ENCODE measurements around the gene FMNL2. TPM values are rescaled to one million over a fixed set of nuclear protein-coding genes. Genes with fewer than 3 reads are reported as not detected.

FMNL2 gene
- total RNA-seq, 1 experiment from 2014 or later, result 33.6 TPM

- no peak for DNase-seq
- H3K4me1 Mint-ChIP-seq, result peaks cover 41 to 44% of the 10 kb centered on the region in 2 experiments
- H3K4me1 ChIP-seq (ENCODE audit: insufficient read depth, low read length), result no peaks in the 10 kb centered on the region
- no CpG with 5 or more reads among the region's 2 CpGs for WGBS (ENCODE audit: extremely low coverage, insufficient read length, low lambda C conversion rate)
- no peaks in the 10 kb centered on the region for H4K20me1 ChIP-seq (ENCODE audit: control insufficient read depth, insufficient read depth, insufficient read length)
- no peak overlapping the region for H3K56ac ChIP-seq (ENCODE audit: insufficient read length, low read depth, low read length)
- no peak overlapping the region for H4K5ac ChIP-seq (ENCODE audit: insufficient read length, low read depth, low read length)
- no peak overlapping the region for H2BK12ac ChIP-seq (ENCODE audit: insufficient read length, low read depth, low read length)
- H3K23ac ChIP-seq (ENCODE audit: insufficient read length, low read depth, low read length), result no peak overlapping the region
- no peak overlapping the region for H2BK120ac ChIP-seq (ENCODE audit: low read depth, low read length, poor library complexity, severe bottlenecking)
- H3K4ac ChIP-seq (ENCODE audit: low read depth, low read length), result no peak overlapping the region
- H3K9me3 ChIP-seq (ENCODE audit: control insufficient read depth, low read depth, low read length), result no peaks in the 10 kb centered on the region
- no peak overlapping the region for H3K4me2 ChIP-seq (ENCODE audit: insufficient read depth, insufficient read length, low read length)
- no peak overlapping the region for H4K8ac ChIP-seq (replicated peaks; ENCODE audit: insufficient read length, low read depth, low read length)
- H3K27ac ChIP-seq (ENCODE audit: insufficient read length, low read depth, low read length), result no peak overlapping the region
- no peak overlapping the region for H3T11ph ChIP-seq (ENCODE audit: low read length)
- no peak overlapping the region for H3K18ac ChIP-seq (ENCODE audit: insufficient read length, low read depth, low read length)
- H3K79me2 ChIP-seq (ENCODE audit: insufficient read depth, low read length), result peaks cover 10% of the 10 kb centered on the region; the same call in 1 of the 2 replicates
- H3K36me3 Mint-ChIP-seq (ENCODE audit: insufficient read depth in 1 of 3, low read depth in 3 of 3), result peaks cover 11 to 16% (median 14%) of the 10 kb centered on the region in 3 experiments; a peak in 6 of 7 replicates
- peaks cover 4% of the 10 kb centered on the region; the same call in 1 of the 2 replicates for H3K27me3 Mint-ChIP-seq (ENCODE audit: low read depth)
- no peak overlapping the region for H4K91ac ChIP-seq (ENCODE audit: insufficient read length, low read depth, low read length)
- H3K4me3 Mint-ChIP-seq, result no peak overlapping the region
- no peaks in the 10 kb centered on the region for H3K27me3 ChIP-seq (ENCODE audit: insufficient read depth, low read length)
- H2BK15ac ChIP-seq (ENCODE audit: low read depth, low read length), result no peak overlapping the region
- H2BK5ac ChIP-seq (ENCODE audit: insufficient read length, low read length), result no peak overlapping the region
- H2AFZ ChIP-seq (ENCODE audit: low read length), result no peak overlapping the region
- H3K79me1 ChIP-seq (ENCODE audit: insufficient read depth, low read depth, low read length, poor library complexity, severe bottlenecking), result peaks cover 6% of the 10 kb centered on the region
- no peak overlapping the region for H3K27ac Mint-ChIP-seq
- peaks cover 12% of the 10 kb centered on the region for H3K23me2 ChIP-seq (ENCODE audit: insufficient read length, low read depth, low read length, poor library complexity, severe bottlenecking)
- H3K14ac ChIP-seq (ENCODE audit: insufficient read depth, low read length), result no peak overlapping the region
- H2BK20ac ChIP-seq (ENCODE audit: low read depth, low read length, poor library complexity, severe bottlenecking), result no peak overlapping the region
- no peaks in the 10 kb centered on the region; a peak in 1 of 5 replicates for H3K9me3 Mint-ChIP-seq
- no peak for TF ChIP-seq CTCF (conservative IDR thresholded peaks at IDR 0.05)
- H3K9ac ChIP-seq (ENCODE audit: extremely low read depth, insufficient read length, low read length), result no peak overlapping the region
- H2AK5ac ChIP-seq (ENCODE audit: insufficient read length, low read length), result no peak overlapping the region
Measured at GRCh38 chr2:152339556-152340286, 4.7 kb downstream of the FMNL2 start.

Data from H9 (cell line).